Stomach (tissue), 9 donors: Measurements from ENCODE around the gene LTBP3. TPM values are rescaled to one million over a fixed set of nuclear protein-coding genes. Genes with fewer than 3 reads are reported as not detected.

Experiments
- DNase-seq, 2 donors: peaks; one replicate each; pipeline versions ENCODE4 v3.0.0 to v3.0.0-alpha.2; 2013 to 2019
- H3K27ac ChIP-seq, 5 donors: fragments of 200-600 bp in 4 of 5; sonication (generic) in 4 of 5; one replicate each; pipeline ENCODE4 v1.5.1; 2013 to 2019; ENCODE audit warnings: mild to moderate bottlenecking in 1 of 5, moderate library complexity in 1 of 5
- H3K27me3 ChIP-seq, 3 donors: fragments of 200-600 bp; sonication (generic); one replicate each; pipeline ENCODE4 v1.5.1; 2017 to 2019; ENCODE audit warnings: mixed run types in 1 of 3
- H3K36me3 ChIP-seq, 4 donors: fragments of 200-600 bp; sonication (generic); 1 replicate in 3 of 4; 2 replicates in 1 of 4; pipeline ENCODE4 v1.5.1; 2016 to 2019
- H3K4me1 ChIP-seq, 4 donors: fragments of 200-600 bp; sonication (generic); one replicate each; pipeline ENCODE4 v1.5.1; 2016 to 2019
- H3K4me3 ChIP-seq, 4 donors: fragments of 200-600 bp; sonication (generic) in 3 of 4; one replicate each; pipeline ENCODE4 v1.5.1; 2016 to 2019; ENCODE audit warnings: mild to moderate bottlenecking in 1 of 4
- H3K9me3 ChIP-seq, 4 donors: fragments of 200-600 bp; sonication (generic); one replicate each; pipeline ENCODE4 v1.5.1; 2016 to 2019
- CTCF ChIP-seq, 7 experiments: fragments of 450-650 bp in 4 of 7; fragments of 200-600 bp in 3 of 7; sonication (generic) in 3 of 7; IDR thresholded peaks; one replicate each; pipeline ENCODE4 v1.5.1; 2016 to 2019; ENCODE audit warnings: antibody characterized with exemption in 7 of 7, control low read depth in 2 of 7, mild to moderate bottlenecking in 1 of 7
- EP300 ChIP-seq: sonication (generic); formaldehyde crosslinking; IDR thresholded peaks from one replicate; pipeline ENCODE4 v1.6.1; 2017; ENCODE audit warnings: antibody characterized with exemption
- POLR2A ChIP-seq, 4 donors: fragments of 450-650 bp; IDR thresholded peaks; one replicate each; pipeline ENCODE4 v1.6.1; 2016; ENCODE audit warnings: antibody characterized with exemption in 4 of 4, control low read depth in 2 of 4, mild to moderate bottlenecking in 1 of 4, moderate library complexity in 1 of 4
- POLR2AphosphoS5 ChIP-seq, 3 donors: sonication (generic); formaldehyde crosslinking; IDR thresholded peaks; one replicate each; pipeline ENCODE4 v1.6.1; 2016; ENCODE audit warnings: antibody characterized with exemption in 3 of 3
- WGBS, 5 donors: extraction: QIAGEN DNeasy Blood & Tissue Kit in 3 of 5; methylation state at CpG; one replicate each; pipeline versions ENCODE4 v1.1.5 to v1.1.7; 2013 to 2018; 5-methylcytosine and 5-hydroxymethylcytosine counted together
- intact Hi-C: fragments of 100-400 bp; cut with DNase I; formaldehyde crosslinking; loops from one replicate; pipeline ENCODE4 v1.15.1; 2023; ENCODE audit warnings: low total_unique reads
- polyA plus RNA-seq, 3 donors: library from polyadenylated mRNA; stranded (reverse); fragments of 200-250 nt; gene quantifications; one replicate each; pipeline ENCODE4 v1.2.3, GENCODE V29; 2013
- total RNA-seq, 5 donors: library from RNA; depleted of rRNA; stranded (reverse); fragments of >200 nt; gene quantifications; one replicate each; pipeline versions ENCODE4 v1.1.0 to v1.2.3, GENCODE V29; 2014 to 2016
- donor health status: healthy with polysubstance abuse.
- donor health status: Bipolar disorder and iron deficiency.
- donor health status: healthy.

The LTBP3 gene
- total and polyA plus RNA-seq, 8 donors: 26.9 to 452 (median 79.3) TPM

GRCh38 chr11:65537296-65537597 is 20.9 kb downstream of the LTBP3 start:
- DNase-seq: peak in 1 of 2 donors; percentile 16
- peaks cover 25 to 34% (median 29%) of the 10 kb centered on the region in 4 donors for H3K4me1 ChIP-seq
- TF ChIP-seq EP300: no peak
- no peak for TF ChIP-seq POLR2A (IDR thresholded peaks at IDR 0.05)
- TF ChIP-seq POLR2AphosphoS5 (IDR thresholded peaks at IDR 0.05): no peak
- TF ChIP-seq CTCF (IDR thresholded peaks at IDR 0.05): no peak
- peaks cover 30 to 72% (median 69%) of the 10 kb centered on the region in 4 donors for H3K36me3 ChIP-seq
- H3K27me3 ChIP-seq: no peaks in the 10 kb centered on the region
- H3K4me3 ChIP-seq: no peak overlapping the region
- H3K27ac ChIP-seq: no peak overlapping the region
- H3K9me3 ChIP-seq: no peaks in the 10 kb centered on the region
- intact Hi-C loops: no loop called here
- WGBS, 5 donors: 80 to 96% (median 88%) methylated on average over 2 of the region's 2 CpGs

- peak in 1 of 2 donors; percentile 7 for DNase-seq
- WGBS, 5 donors: 71 to 87% (median 80%) methylated on average over 9 to 12 of the region's 12 CpGs
- intact Hi-C loops: no loop called here
- Histone ChIP-seq H3K4me1 (peaks cover 22 to 30% (median 24%) of the 10 kb centered on the region in 4 donors), H3K27me3 (no peaks in the 10 kb centered on the region), H3K4me3 (no peak overlapping the region), H3K36me3 (peaks cover 35 to 78% (median 75%) of the 10 kb centered on the region in 4 donors), H3K27ac (no peak overlapping the region), H3K9me3 (no peaks in the 10 kb centered on the region)
- TF ChIP-seq EP300 (no peak), CTCF (IDR thresholded peaks at IDR 0.05) (no peak), POLR2A (IDR thresholded peaks at IDR 0.05) (no peak), POLR2AphosphoS5 (IDR thresholded peaks at IDR 0.05) (no peak)
These were observed 21.5 kb downstream of the LTBP3 start for GRCh38 chr11:65536412-65537295.

GRCh38 chr11:65535102-65535501 is 23.1 kb downstream of the LTBP3 start:
- Histone ChIP-seq H3K27ac (no peak overlapping the region), H3K9me3 (no peaks in the 10 kb centered on the region), H3K27me3 (no peaks in the 10 kb centered on the region), H3K4me3 (no peak overlapping the region), H3K36me3 (peaks cover 50 to 93% (median 90%) of the 10 kb centered on the region in 4 donors), H3K4me1 (peaks cover 9 to 15% (median 11%) of the 10 kb centered on the region in 4 donors)
- TF ChIP-seq POLR2AphosphoS5 (IDR thresholded peaks at IDR 0.05) (no peak), POLR2A (IDR thresholded peaks at IDR 0.05) (no peak), EP300 (no peak), CTCF (IDR thresholded peaks at IDR 0.05) (no peak)
- DNase-seq: peak in 1 of 2 donors; percentile 3
- WGBS, 5 donors: 82 to 93% (median 90%) methylated on average over 3 to 9 of the region's 9 CpGs
- intact Hi-C loops: no loop called here

- Histone ChIP-seq H3K27me3 (no peaks in the 10 kb centered on the region), H3K4me1 (peaks cover 0 to 16% (median 6%) of the 10 kb centered on the region in 4 donors), H3K36me3 (peaks cover 46 to 100% (median 98%) of the 10 kb centered on the region in 4 donors), H3K27ac (no peak overlapping the region), H3K4me3 (no peak overlapping the region), H3K9me3 (no peaks in the 10 kb centered on the region)
- peak in 1 of 2 donors; percentile 6 for DNase-seq
- WGBS, 5 donors: 75 to 85% (median 81%) methylated on average over 9 to 15 of the region's 15 CpGs
- no peak for TF ChIP-seq EP300
- TF ChIP-seq POLR2A (IDR thresholded peaks at IDR 0.05): no peak
- TF ChIP-seq CTCF (IDR thresholded peaks at IDR 0.05): no peak
- TF ChIP-seq POLR2AphosphoS5 (IDR thresholded peaks at IDR 0.05): no peak
- intact Hi-C loops: no loop called here
These were observed 25.6 kb downstream of the LTBP3 start for GRCh38 chr11:65532388-65533064.
